HG02852 (cell line): ENCODE results near the gene PTPRH.
"Not testable (repeated sequence)": the region's sequence is repeated elsewhere in the genome, so short reads cannot be mapped to it uniquely, and the experiment has no call there.

Experiments
- ATAC-seq: cut with Tn5 transposase; IDR thresholded peaks from one replicate; pipeline ENCODE4 v1.9.1; 2021; ENCODE audit warnings: mild to moderate bottlenecking, moderate library complexity; ENCODE audit not compliant: unreplicated experiment

The PTPRH gene

GRCh38 chr19:55193481-55193880 is 15.8 kb downstream of the PTPRH start:
- no peak for ATAC-seq

- no peak for ATAC-seq
These were observed 19.9 kb downstream of the PTPRH start for GRCh38 chr19:55189403-55189835.

GRCh38 chr19:55188625-55189024 is 20.7 kb downstream of the PTPRH start:
- ATAC-seq, result no peak

- ATAC-seq, result no peak
These were observed 23.2 kb downstream of the PTPRH start for GRCh38 chr19:55186080-55186479.

- no peak for ATAC-seq
These were observed 27.6 kb downstream of the PTPRH start for GRCh38 chr19:55181740-55182139.

- no peak for ATAC-seq
These were observed 29.5 kb downstream of the PTPRH start, which contains the start of gene SYT5 for GRCh38 chr19:55179606-55180484. SYT5 (minus strand) TSS chr19:55180289; CDS start chr19:55179041, 1,248 bp downstream.

GRCh38 chr19:55178781-55179599 is 30.3 kb downstream of the PTPRH start:
- no peak for ATAC-seq

GRCh38 chr19:55176076-55176475 is 33.2 kb downstream of the PTPRH start:
- ATAC-seq, result no peak

- ATAC-seq, result no peak
These were observed 34.0 kb downstream of the PTPRH start for GRCh38 chr19:55175117-55175867.

GRCh38 chr19:55174425-55175116 is 34.7 kb downstream of the PTPRH start:
- no peak for ATAC-seq

- no peak for ATAC-seq
These were observed 35.4 kb downstream of the PTPRH start for GRCh38 chr19:55173714-55174409.

GRCh38 chr19:55173186-55173713 is 36.1 kb downstream of the PTPRH start:
- ATAC-seq, result no peak

- ATAC-seq, result no peak
These were observed 36.6 kb downstream of the PTPRH start for GRCh38 chr19:55172741-55173140.

GRCh38 chr19:55172318-55172717 is 37.0 kb downstream of the PTPRH start:
- not testable (repeated sequence) for ATAC-seq

- no peak for ATAC-seq
These were observed 37.9 kb downstream of the PTPRH start for GRCh38 chr19:55171440-55171839.

- no peak for ATAC-seq
These were observed 40.2 kb downstream of the PTPRH start for GRCh38 chr19:55169136-55169535.

- peak; percentile 61 for ATAC-seq
These were observed 42.6 kb downstream of the PTPRH start, which contains the start of gene DNAAF3 for GRCh38 chr19:55166530-55167268. DNAAF3 (minus strand) TSS chr19:55166613; CDS start chr19:55166413, 200 bp downstream.

GRCh38 chr19:55165952-55166529 is 43.3 kb downstream of the PTPRH start:
- no peak for ATAC-seq
